Central memory CD4-positive, alpha-beta T cell (primary cell): ENCODE data around the gene DNA2.
"Not testable (repeated sequence)": the region's sequence is repeated elsewhere in the genome, so short reads cannot be mapped to it uniquely, and the experiment has no call there.

Source experiments
- DNase-seq: peaks from one replicate; pipeline ENCODE4 v3.0.0; 2022
- total RNA-seq, 3 experiments: gene quantifications; one replicate each; lab custom pipeline; 2026; lab: John Stamatoyannopoulos, UW

DNA2 gene, protein sequence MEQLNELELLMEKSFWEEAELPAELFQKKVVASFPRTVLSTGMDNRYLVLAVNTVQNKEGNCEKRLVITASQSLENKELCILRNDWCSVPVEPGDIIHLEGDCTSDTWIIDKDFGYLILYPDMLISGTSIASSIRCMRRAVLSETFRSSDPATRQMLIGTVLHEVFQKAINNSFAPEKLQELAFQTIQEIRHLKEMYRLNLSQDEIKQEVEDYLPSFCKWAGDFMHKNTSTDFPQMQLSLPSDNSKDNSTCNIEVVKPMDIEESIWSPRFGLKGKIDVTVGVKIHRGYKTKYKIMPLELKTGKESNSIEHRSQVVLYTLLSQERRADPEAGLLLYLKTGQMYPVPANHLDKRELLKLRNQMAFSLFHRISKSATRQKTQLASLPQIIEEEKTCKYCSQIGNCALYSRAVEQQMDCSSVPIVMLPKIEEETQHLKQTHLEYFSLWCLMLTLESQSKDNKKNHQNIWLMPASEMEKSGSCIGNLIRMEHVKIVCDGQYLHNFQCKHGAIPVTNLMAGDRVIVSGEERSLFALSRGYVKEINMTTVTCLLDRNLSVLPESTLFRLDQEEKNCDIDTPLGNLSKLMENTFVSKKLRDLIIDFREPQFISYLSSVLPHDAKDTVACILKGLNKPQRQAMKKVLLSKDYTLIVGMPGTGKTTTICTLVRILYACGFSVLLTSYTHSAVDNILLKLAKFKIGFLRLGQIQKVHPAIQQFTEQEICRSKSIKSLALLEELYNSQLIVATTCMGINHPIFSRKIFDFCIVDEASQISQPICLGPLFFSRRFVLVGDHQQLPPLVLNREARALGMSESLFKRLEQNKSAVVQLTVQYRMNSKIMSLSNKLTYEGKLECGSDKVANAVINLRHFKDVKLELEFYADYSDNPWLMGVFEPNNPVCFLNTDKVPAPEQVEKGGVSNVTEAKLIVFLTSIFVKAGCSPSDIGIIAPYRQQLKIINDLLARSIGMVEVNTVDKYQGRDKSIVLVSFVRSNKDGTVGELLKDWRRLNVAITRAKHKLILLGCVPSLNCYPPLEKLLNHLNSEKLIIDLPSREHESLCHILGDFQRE
- 8.5 to 25.0 (median 11.8) reads per million in 3 experiments for total RNA-seq

DNA sequence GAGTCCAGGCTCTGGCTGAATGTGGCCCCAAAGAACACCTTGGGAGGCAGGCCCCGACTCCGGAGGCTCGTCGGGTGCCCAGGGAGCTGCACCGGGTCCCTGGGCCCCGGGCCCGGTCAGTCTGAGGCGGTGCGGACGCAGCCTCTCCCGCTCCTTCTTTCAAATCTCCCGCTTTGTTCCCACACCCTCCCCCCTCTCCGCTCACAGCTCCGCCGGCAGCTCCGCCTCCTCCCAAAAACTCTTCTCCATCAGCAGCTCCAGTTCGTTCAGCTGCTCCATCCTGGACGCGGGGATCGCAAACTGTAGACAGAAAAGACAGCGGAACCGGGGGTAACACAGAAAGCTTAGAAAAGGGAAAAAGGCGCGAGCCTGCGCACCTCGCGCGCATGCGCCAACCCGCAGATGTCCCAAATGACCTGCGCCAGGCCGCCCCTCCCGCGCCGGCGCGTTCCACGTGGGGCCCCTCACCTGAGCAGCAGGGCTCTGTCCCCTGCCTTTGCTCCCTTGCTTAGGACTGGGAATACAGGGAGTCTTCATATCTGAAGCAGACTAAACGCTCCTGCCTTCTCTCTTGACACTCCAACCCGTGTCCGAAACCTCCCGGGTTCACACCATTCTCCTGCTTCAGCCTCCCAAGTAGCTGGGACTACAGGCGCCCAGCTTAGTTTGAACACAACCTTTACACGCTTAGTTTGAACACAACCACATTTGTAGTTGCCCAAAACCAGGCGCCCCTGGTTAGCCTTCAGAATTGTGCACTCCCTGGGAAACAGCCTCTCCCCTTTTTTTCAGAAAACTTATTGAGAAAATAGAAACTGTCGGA lies at the start of gene DNA2:
Gene DNA2, minus strand, starts transcription at position 388 of the 823 bp plus-strand sequence. Its CDS starts 109 bp downstream, at position 279.
- DNase-seq = peak; percentile 65

DNA sequence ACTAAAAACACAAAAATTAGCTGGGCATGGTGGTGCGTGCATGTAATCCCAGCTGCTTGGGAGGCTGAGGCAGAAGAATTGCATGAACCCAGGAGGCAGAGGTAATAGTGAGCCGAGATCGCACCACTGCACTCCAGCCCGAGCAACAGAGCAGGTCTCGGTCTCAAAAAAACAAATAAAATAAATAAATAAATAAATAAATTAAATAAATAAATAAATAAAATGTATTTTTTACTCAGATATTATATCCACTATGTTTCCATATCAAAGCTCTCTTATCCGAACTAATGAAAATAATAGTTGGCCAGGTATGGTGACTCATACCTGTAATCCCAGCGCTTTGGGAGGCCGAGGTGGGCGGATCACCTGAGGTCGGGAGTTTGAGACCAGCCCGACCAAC lies 46.8 kb upstream of the DNA2 start:
- not testable (repeated sequence) for DNase-seq

DNA sequence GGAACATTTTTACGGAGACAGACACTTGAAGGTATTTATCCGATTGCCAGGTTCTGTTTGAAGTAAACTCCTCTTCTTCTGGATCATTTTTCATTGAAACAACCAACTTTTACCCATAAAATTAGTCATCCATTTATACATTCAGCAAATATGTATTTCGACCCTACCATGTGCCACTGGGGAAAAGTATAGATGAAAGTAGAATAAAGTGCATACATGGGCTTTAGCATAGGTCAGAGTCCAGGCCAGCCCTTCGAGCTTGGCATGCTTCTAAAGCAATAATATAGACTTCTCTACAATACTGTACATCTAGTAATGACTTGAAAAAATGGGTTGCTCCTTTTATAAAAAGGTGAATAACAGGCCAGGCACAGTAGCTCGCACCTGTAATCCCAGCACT lies 45.4 kb upstream of the DNA2 start:
- no peak for DNase-seq

DNA sequence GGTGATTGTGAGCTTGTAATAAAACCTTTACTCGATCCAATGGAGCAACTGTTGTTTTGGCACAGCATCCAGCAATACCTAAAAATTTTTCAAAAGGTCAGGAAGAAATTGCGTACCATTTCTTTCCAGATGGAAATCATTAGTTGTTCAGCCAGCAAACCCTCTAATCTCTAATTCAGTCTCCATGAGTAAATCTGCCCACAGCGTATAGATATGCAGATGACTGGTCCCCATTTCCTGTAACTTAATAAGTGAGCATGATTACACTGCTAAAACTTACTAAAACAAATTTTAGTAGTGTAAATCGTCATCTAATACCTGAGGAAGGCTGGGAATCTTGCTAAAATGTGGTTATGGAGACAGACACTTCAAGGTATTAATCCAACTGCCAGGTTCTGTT lies 45.0 kb upstream of the DNA2 start:
- DNase-seq = no peak

DNA sequence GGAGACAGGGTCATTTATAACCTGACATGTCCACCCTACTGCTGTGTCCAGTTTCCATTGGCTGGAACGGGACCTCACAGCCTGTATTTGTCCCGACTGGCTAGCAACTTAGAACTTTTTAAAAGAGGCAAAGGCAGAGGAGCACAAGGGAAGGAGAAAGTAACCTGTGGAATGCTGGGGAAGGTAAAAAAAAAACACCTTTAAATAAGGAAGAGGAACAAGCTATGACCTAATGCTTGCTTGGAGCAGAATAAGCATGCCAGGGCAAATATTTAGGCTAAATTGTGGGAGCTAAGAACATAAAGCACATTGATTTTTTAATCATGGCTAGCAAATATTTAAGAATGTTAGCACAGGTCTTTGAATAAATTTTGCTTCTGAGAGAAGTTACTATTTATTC lies 44.4 kb upstream of the DNA2 start:
- not testable (repeated sequence) for DNase-seq

DNA sequence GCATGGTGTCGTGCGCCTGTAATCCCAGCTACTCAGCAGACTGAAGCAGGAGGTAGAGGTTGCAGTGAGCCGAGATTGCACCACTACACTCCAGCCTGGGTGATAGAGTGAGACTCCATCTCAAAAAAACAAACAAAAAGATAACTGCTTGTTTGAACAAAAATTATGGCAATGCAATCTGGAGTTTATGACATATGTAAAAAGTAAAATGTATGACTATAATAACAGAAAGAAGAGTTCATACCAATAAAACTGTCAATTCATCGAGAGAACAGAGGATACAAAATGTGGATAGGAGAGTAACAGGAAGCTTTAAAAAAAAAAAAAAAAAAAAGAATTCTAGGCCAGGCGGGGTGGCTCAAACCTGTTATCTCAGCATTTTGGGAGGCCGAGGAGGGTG lies 36.3 kb upstream of the DNA2 start:
- DNase-seq = no peak

DNA sequence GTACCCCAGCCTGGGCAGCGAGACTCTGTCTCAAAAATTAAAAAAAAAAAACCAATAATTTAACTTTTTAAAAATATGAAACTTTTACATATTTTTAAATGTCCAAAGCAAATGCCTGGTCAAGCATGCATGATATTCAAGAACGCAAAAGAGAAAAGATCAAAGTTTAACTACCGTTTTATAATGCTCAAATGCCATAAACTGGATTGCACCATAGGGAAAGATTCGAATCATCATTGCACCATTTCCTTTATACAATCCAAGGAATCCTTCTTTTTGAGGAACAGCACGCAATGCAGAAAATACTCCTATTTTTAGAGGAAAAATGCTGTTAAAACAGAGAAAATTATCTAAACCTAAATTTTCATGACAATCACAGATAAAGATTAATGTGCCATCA lies 34.6 kb upstream of the DNA2 start:
- DNase-seq = no peak

DNA sequence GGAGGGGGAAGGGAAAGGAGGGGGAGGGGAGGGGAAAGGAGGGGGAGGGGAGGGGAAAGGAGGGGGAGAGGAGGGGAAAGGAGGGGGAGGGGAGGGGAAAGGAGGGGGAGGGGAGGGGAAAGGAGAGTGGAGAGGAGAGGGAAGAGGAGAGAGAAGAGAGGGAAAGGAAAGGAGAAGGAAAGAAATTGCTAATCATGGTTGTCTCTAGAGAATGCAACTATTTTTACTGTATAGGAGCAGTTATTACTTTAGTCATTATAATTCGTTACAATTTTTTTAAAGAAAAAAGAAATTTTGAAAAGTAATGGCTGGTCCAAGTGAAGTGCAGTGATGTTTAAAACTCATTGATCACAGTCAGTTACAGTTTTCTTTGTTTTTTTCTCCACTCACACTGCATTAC lies 31.1 kb upstream of the DNA2 start:
- no peak for DNase-seq

DNA sequence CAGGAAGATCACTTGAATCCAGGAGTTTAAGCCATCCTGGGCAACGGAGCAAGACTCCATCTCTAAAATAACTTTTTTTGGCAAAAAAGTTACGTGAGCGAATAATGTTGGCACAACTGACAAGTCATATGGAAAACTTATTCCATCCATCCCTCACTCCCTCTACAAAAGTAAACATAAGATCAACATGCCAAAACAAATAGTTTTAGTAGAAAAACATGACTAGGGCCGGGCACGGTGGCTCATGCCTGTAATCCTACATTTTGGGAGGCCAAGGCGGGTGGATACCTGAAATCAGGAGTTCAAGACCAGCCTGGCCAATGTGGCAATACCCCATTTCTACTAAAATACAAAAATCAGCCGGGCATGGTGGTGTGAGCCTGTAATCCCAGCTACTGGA lies 29.9 kb upstream of the DNA2 start:
- no peak for DNase-seq

DNA sequence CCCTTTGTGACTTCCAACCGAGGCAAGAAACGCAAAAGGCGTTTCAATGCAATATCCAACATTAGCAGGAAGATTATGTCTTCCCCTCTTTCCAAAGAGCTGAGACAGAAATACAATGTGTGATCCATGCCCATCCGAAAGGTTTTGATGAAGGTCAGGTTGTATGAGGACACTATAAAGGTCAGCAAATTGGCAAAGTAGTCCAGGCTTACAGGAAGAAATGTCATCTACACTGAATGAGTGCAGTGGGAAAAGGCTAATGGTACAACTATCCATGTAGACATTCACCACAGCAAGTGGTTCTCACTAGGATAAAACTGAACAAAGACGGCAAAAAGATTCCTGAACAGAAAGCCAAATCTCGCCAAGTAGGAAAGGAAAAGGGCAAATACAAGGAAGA lies 27.8 kb upstream of the DNA2 start:
- DNase-seq = no peak

DNA sequence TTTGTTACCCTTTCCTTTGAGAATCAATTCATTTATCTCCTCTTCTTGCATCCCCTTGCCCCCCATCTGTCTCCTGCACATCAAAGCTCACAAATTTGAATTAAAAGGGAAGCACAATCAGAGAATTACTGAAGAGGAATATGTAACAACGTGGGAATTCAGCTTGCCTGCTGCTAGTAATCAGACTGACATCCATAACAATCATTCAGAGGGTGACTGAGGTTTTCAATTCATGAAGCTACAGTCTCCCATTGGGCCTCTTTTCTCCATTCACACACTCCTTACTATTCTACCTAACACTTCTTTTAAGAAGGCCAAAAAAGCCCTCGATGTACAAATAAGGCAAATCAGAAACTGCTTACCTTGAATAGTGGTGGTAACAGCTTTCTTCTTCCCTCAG lies 24.3 kb upstream of the DNA2 start:
- no peak for DNase-seq

DNA sequence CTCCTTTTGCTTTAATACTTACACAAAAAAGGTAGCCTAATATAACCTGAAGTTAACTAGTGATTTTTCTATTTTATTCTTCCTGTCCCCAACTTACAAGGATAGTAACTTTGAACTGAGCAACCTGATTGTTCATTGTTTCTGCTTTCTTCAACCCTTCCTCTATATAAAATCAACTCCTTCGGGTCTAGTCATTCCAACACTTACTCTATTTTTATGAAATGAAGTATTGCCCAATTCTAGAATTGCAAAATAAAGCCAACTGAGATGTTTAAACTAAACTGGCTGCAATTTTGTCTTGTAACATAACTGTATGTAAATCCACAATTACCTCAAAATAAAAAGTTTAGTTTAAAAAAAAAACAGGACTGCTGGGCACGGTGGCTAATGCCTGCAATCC lies 20.3 kb upstream of the DNA2 start:
- no peak for DNase-seq

DNA sequence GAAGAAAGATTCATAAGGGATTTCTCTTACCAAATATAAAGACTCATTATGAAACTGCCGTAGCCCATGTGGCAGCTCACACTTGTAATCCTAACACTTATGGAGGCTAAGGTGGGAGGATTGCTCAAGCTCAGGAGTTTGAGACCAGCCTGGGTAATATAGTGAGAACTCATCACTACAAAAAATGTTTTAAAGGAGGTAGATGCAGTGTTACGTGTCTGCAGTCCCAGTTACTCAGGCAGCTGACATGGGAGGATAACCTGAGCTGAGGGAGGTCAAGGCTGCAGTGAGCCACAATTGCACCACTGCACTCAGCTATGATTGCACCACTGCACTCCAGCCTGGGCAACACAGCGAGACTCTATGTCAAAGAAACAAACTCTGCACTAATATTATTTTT lies 18.1 kb upstream of the DNA2 start:
- DNase-seq = no peak

DNA sequence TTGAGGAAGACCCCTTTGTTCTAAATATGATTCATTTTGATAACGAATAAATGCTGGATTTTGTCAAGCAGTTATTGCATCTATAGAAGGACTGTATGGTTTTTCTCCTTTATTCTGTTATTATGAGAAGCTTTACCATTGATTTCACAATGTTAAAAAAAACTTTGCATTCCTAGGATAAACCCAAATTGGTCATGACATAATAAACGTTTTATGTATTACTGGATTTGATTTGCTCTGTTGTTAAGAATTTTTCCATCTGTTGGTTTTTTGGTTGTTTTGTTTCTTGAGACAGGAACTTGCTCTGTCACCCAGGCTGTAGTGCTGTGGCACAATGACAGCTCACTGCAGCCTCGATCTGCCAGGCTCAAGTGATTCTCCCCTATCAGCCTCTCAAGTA lies 2.2 kb upstream of the DNA2 start:
- DNase-seq = no peak

DNA sequence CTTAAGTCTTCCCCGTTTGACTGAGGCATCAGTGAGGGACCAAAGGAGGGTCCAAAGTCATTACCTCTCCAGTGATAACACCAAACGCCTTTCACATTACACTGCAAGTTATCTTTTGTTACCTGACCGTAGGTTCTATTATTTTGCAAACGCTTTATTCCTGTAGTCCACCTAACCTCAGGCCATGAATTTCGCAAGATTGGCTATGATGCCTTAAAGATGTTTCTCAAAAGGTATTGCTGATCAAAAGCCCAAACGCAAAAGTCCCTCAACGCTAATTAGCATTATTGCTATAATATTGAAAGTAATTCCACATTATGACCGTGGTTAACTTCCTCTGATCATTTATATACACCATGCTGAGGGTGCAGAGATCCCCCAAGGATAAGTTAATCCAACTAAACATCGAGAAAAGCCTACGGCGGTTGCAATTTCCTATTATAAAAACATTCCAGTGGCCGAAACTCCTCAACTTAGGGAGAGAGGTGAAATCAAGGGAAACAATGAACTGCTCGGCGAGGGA lies 649 bp downstream of the DNA2 start:
- no peak for DNase-seq

DNA sequence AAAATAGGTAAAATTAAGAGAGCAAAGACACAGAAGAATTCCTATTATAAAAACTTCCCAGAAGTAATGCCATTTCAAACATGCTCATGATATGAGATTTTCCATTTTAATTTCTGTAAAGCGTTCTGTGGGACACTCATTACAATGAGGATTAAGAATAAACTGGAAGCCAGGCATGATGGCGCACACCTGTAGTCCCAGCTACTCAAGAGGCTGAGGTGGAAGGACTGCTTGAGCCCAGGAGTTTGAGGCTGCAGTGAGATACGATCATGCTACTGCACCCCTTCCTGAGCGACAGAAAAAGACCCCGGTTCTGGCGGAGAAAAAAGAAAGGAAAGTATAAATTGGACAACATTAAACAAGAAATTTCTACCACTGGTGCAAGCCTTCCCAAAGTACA lies 1.5 kb downstream of the DNA2 start:
- DNase-seq = no peak

DNA sequence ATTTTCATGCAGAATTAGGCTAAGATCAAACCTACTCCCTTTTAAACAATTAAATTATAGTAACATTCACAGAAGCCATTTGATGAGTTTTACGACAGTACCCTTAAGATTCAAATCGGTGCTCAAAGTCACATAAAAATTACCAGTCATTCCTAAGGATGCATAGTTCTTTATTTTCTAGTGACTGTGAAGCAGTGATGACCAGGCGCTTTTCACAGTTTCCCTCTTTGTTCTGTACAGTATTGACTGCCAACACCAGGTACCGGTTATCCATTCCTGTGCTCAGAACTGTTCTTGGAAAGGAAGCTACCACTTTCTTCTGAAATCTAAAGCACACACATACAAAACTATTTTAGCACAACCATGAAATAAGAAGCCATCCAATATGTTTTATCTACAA lies 1.9 kb downstream of the DNA2 start:
- DNase-seq = no peak

DNA sequence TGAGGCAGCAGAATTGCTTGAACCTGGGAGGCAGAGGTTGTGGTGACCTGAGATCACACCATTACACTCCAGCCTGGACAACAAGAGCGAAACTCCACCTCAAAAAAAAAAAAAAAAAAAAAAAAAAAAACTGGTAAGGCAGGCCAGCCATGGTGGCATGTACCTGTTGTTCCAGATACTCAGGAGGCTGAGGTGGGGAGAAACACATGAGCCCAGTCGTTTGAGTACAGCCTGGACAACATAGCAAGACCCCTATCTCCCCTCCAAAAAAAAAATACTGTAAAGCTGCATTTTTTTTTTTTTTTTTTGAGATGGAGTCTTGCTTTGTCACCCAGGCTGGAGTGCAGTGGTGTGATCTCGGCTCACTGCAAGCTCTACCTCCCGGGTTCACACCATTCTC lies 7.0 kb downstream of the DNA2 start:
- not testable (repeated sequence) for DNase-seq

DNA sequence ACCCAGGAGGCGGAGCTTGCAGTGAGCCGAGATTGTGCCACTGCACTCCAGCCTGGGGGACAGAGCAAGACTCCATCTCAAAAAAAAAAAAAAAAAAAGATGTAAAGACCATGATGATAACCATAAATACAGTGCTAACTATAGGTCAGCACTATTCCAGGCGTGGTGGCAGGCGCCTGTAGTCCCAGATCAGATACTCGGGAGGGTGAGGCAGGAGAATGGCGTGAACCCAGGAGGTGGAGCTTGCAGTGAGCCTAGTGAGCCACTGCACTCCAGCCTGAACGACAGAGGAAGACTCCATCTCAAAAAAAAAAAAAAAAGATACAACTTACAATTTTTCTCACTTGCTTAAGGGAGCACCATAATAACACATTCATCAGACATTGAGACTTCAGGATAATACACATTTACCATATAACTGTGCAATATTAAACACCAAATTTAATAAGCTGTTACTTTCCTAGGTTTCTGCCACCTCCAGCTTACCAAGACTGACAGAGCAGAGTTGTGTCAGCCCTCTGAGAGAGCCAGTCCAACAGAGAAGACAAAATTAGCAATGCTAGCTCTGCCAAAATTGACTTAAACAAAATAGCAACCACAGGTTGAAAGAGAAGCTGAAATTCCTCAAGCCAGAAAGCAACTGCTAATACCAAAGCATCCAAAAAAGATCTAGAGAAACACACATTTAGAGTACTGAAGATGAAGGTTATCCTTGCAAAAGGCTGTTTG lies 8.2 kb downstream of the DNA2 start:
- no peak for DNase-seq

DNA sequence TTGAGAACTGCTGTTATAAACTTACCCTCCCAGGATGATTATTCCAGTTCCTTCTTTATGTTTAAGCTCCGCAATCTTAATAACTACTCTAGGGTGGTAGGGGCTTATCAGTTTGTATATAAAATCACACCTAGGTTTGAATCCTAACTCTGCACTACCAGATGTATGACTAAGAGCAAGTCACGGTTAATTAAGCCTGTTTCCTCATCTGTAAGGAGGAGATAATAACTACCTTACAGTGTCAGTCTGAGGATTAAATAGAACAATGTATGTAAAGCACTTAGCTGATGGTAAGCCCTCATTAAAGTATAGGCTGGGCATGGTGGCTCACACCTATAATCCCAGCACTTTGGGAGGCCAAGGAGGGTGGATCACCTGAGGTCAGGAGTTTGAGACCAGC lies 9.2 kb downstream of the DNA2 start:
- DNase-seq = no peak

DNA sequence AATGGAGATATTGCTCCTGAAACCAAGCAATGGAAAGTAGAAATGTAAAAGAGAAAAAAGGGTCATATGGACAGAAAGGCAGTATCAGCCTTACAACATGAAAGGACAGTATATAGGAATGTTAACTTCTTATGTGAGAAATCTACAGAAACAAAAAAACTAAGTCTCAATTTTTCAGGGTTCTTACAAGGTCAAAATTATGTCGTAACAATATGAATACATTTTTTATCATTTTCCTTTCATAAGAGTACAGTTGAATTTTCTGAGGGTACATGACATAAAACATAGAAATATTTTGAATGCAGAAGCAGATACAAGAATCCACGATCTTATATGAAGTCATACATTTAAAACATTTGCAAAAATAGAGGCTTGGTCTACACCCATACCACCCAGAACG lies 10.7 kb downstream of the DNA2 start:
- no peak for DNase-seq

DNA sequence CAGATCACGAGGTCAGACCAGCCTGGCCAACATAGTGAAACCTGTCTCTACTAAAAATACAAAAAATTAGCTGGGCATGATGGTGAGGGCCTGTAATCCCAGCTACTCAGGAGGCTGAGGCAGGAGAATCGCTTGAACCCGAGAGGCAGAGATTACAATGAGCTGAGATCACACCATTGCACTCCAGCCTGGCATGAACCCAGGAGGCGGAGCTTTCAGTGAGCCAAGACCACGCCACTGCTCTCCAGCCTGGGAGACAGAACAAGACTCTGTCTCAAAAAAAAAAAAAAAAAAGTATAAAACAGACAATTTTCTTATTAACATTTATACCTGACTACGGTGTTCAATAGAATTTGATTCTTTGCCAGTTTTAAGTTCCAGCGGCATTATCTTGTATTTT lies 22.1 kb downstream of the DNA2 start:
- not testable (repeated sequence) for DNase-seq
